HG02938 (cell line): ENCODE data around the gene SYTL4.
"Not testable (repeated sequence)": the region's sequence is repeated elsewhere in the genome, so short reads cannot be mapped to it uniquely, and the experiment has no call there.

Source experiments
- ATAC-seq: cut with Tn5 transposase; IDR thresholded peaks from one replicate; pipeline ENCODE4 v1.9.1; 2021; ENCODE audit warnings: mild to moderate bottlenecking, moderate library complexity; ENCODE audit not compliant: unreplicated experiment

The SYTL4 gene

DNA sequence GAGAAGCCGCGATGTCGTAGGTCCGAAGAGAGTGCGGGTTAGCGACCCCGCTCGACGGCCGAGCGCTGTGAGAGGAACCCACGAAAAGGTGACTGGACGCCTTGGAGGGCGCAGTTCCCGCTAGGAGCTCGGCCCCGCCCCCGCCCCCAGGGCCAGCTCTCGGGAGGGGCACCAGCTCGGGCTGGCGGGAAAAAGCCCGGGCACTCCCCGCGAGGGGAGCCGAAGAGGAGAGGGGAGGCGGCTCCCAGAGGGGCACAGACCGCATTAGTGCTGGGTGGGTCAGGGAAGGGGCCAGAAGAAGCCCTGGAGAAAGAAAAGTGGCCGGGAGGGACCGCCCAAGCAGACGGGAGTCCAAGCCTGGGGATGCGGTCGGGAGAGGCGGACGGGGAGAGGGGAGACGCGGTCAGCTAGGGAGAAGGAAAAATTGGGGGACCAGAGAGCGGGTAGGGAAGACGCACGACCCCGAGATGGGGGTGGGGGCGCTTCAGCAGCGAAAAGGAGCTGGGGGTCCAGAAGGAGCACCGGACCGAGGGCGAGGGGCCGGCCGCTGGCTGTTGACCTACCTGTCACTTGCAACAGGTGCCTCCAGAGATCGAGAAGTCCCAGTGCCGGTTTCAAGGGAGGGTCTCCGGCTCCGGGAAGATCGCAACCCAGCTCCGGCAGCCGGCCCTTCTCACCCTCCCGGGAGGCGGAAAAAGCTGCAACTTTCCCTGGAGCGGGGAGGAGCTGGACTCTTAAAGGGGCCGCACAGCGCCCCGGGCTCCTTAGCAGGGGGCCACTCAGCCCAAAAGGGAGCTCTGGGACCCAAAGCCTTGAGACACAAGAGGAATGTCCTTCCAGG lies at the start of gene SYTL4:
SYTL4 (minus strand) TSS at position 681 of the 841 bp plus-strand sequence. CDS start 30,084 bp downstream, outside the sequence.
- ATAC-seq, result no peak

GRCh38 chrX:100769439-100769838 lies 37.5 kb upstream of the SYTL4 start:
- not testable (repeated sequence) for ATAC-seq

DNA sequence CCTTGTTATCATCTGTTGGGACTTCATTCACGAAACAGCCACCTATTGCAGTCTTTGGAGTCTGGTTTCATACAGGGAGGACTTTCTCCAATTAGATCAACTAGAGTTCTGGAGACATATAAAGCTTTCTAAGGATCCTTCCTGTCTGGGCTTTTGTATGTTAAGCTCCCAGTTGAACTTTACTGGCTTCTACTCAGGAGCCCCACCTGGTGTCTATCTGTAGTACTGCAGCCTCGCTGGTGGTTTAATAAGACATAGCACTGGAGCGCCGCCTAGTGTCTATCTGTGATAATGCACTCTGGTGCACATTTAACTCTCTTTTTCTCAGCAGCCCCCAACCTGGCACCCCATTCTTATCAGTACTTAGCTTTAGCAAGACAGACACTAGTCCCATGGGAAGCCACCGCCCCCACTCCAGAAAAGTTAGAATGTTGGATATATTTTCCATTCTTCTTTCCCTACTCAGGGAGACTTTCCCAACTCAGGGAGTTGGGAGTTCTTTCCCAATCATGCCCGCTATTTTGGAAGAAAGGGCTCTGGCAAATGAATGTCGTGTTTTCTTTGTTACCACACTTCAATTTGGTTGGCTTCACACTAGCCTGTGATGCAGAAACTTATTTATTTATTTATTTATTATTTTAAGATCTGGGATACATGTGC lies 36.9 kb upstream of the SYTL4 start:
- ATAC-seq, result no peak

DNA sequence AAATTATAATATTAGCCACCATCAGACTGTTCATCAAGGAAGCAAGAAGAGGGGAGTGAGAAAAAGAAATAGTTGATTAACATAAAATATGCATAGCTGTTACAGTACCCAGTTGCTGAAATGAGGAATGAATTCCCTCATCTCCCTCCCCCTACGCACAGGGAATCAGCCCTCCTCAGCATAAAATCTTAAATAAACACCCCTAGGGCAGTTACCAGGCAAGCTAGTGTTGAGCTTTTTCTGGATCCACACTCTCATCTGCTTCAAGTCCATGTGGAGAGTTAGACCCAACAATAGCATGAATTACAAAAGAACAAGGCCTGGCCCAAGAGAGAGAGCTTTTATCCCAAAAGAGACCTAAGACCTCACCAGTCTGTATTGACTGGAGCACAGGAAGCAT lies 19.0 kb upstream of the SYTL4 start:
- no peak for ATAC-seq

- no peak for ATAC-seq
Measured at GRCh38 chrX:100748108-100748507, 16.2 kb upstream of the SYTL4 start.

DNA sequence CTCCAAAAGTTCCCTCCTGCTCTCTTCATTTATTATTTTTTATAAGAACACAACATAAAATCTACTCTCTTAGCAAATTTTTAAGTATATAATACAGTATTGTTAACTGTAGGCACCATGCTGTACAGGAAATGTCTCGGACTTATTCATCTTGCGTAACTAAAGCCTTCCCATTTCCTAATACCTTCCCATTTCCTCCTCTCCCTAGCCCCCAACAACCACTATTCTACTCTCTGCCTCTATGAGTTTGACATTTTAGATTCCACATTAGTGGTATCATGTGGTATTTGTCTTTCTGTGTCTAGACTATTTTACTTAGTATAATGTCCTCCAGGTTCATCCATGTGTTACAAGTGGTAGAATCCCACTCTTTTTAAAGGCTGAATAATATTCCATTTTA lies 15.8 kb upstream of the SYTL4 start:
- no peak for ATAC-seq

DNA sequence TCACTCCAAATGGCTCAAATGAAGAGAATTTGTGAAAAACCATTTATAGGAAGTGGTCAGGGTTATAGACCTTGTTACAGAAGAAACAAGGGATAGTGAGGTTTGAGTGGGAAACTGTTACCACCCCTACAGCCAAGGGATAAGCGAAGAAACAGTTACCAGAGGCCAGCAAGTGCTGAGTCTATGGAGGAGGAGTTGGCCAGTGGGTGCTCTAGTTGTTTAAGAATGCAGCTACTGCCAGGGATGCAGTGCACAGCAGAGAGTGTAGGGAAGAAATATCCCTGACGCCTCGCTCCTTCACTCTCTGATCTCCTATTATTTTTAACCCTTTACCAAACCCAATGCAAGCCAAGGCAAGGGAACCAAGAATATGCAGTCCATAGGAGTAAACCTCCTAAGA lies 15.2 kb upstream of the SYTL4 start:
- ATAC-seq, result no peak

DNA sequence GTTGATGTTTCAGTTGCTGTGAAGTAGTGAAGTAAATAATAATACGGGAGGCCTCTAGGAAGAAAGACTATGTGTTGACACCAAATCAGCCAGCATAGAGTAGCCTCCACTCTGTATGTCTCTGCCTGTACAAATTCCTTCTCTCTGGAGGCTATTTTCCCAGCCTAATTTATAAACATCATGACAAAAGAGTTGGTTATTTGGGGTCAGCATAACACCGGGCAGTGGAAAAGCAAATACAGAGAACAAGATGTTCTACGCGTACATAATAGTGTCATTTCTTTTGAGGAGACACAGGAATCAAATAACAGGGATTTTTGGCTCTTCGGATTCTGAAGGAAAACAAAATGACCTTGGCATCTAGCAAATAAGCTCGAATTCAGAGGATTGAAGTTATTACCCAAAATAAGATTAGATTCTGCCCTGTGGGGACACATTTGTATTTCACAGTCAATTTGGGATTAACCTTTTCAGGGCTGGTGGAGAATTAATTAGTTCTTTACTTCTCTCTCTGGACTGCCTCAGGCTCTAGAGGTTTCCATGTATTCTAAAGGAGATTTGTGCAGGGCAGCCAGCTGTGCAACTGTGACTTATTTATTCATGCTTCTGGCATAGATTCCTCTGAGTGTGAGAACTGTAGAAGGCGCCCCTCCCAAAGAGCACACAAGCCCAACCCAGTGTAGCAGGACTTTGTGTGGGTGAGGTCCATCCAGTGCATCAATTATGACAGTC lies 14.1 kb upstream of the SYTL4 start:
- no peak for ATAC-seq

- no peak for ATAC-seq
Measured at GRCh38 chrX:100745205-100745604, 13.3 kb upstream of the SYTL4 start.

DNA sequence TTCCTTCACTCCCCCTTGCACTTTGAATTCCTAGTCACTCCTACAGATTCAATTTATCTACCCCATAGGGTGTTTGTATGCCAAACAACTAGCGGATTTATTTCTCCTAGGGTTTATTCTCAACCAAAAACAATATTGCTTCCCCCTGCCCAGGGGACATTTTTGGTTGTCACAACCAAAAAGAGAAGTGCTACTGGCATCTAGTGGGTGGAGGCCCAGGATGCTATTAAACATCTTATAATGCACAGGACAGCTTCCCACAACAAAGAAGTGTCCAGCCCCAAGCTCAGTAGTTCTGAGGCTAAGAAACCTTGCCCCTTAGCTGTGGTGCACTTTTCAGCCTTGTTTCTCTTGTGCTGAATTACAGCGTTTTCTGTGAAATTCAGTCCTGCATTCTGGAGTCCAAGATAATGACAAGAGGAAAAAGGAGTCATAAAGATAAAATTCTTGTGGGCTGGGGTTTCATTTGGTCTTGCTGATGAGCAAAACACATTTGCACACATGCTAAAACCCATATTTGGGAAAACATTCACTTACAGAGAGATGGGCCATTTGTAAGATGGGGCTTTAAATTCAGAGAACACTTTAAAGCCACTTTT lies 11.2 kb upstream of the SYTL4 start:
- ATAC-seq, result no peak

DNA sequence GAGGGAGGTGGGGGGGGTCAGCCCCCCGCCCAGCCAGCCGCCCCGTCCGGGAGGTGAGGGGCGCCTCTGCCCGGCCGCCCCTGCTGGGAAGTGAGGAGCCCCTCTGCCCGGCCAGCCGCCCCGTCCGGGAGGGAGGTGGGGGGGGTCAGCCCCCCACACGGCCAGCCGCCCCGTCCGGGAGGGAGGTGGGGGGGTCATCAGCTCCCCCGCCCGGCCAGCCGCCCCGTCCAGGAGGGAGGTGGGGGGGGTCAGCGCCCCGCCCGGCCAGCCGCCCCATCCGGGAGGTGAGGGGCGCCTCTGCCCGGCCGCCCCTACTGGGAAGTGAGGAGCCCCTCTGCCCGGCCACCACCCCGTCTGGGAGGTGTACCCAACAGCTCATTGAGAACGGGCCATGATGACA lies 7.9 kb downstream of the SYTL4 start:
- not testable (repeated sequence) for ATAC-seq

- no peak for ATAC-seq
Measured at GRCh38 chrX:100721328-100721727, 10.6 kb downstream of the SYTL4 start.

GRCh38 chrX:100720301-100720700 lies 11.6 kb downstream of the SYTL4 start:
- ATAC-seq, result no peak

DNA sequence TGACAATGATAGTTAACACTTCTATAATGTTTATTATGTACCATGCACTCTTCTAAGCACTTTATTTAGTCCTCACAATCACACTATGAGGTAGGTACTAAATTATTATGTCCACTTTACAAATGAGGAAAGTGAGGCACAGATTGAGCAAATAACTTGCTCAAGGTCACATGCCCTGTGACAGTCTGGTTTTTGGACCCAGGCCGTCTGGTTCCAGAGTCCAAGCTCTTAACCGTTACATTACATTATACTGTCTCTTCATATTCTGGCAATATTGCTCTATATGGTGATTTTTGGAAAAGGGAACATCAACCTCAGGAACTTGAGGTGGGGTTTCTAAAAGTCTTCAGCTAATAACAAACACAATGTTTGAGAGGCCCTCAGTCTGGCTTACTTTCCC lies 12.8 kb downstream of the SYTL4 start:
- no peak for ATAC-seq

DNA sequence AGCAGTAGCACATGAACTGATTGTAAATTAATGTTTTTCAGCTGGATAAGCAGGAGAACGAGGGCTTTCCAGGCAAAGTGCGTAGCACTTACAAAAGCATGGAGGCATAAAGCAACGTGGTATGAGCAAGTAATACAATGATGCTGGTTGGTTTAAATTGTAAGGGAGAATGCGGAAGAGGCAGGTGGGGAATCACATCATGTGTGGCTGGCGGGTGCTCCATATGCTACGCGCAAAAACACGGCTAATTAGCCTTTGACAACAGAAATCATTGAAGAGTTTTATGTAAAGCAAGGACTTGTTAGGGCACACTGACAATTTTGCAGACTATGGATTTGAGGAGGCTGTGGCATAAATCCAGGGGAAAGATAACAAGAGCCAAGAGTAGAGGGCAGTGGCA lies 14.6 kb downstream of the SYTL4 start:
- ATAC-seq, result no peak

DNA sequence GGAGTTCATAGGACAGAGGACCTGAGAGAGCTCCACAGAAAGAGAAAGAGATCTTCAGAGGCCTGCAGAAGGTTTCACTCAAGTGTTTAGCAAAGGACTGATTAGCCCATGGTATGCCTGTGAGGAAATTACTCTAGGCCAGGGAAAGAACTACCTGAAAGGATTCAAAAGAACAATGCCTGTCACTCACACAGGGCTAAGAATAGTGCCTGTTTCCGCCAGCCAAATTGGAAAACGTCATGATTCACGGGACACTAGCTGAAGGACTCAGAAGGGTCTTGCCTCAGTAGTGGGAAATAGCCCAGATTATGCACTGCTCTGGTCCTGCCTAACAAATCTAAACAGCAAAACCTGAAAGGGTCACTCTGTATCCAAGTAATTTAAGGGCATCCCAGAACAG lies 21.1 kb downstream of the SYTL4 start:
- ATAC-seq, result no peak

DNA sequence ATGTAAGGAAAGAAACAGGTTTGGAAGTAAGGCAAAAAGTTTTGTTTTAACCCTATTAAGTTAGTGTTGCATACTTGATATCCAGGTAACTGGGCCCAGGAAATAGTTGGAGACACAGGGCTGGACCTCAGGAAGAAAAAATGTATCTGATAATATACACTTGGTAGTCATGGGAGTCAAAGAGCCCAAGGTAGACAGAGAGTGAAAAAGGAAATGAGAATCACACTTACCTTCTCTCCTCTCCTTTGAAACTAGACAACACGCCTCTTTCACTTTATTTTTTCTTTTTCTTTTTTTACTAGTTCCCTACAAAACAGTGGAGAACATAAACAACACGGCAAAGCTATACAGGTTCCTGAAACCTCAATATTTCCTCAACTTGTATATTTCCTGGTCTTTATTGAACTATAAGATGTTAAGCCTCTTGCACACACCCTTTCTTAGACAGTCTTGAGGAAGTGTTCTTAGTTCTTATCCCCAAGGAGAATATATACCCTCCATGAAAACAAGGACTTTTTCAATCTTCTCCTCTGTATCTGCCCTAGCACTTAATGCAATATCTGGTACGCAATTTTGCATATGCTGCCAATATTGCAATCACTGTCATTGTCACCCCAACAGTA lies 27.2 kb downstream of the SYTL4 start:
- no peak for ATAC-seq

GRCh38 chrX:100700809-100701208 lies 31.1 kb downstream of the SYTL4 start:
- ATAC-seq, result no peak

DNA sequence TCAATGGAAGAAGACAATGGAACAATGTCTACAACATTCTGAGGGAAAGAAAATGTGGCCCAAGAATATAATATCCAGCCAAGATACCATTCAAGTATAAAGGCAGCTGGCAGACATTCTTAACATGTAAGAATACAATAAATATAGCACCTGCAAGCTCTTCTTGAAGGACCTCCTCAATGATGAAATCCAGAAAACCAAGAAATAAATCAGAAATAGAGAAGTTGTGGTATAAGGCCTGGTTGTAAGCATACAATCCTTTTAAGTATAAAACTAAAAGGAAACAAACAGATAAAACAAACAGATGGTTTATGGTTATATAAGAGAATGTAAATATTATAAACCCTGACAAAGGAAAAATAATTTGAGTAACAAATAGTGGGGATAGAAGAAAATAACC lies 33.4 kb downstream of the SYTL4 start:
- no peak for ATAC-seq

GRCh38 chrX:100696699-100697351 lies 35.1 kb downstream of the SYTL4 start:
- no peak for ATAC-seq
